ENCODE results near the gene TIMM44. TPM values are rescaled to one million over a fixed set of nuclear protein-coding genes. Genes with fewer than 3 reads are reported as not detected.

The TIMM44 gene
- total and polyA plus RNA-seq, 2 experiments from 2014 or later, result 52.0 to 92.4 TPM

DNA sequence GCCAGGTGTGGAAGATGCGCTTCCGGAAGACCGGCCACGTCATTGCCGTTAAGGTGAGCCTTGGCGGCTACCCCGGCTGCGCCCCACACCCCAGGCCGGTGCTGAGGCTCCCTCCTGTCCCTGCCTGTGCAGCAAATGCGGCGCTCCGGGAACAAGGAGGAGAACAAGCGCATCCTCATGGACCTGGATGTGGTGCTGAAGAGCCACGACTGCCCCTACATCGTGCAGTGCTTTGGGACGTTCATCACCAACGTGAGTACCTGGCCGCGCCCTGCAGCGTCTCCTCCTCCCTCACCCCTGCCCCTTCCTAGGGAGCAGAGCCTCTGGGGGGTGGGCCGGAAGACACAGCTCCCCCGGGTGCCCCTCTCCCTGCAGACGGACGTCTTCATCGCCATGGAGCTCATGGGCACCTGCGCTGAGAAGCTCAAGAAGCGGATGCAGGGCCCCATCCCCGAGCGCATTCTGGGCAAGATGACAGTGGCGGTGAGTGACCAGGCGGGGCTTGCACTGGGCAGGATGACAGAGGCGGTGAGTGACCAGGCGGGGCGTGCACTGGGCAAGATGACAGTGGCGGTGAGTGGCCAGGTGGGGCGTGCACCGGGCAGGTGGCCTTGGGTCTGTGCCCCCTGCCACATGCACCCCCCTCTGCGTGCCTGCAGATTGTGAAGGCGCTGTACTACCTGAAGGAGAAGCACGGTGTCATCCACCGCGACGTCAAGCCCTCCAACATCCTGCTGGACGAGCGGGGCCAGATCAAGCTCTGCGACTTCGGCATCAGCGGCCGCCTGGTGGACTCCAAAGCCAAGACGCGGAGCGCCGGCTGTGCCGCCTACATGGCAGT is 32.9 kb downstream of the TIMM44 start:
- TF ChIP-seq CTCF (IDR thresholded peaks at IDR 0.05; ENCODE audit: low read depth, low read length), result no peak
- no peak overlapping the region for H3K27ac ChIP-seq
- H3K4me3 ChIP-seq, result no peak overlapping the region
- H3K9me3 ChIP-seq (ENCODE audit: low read depth), result no peaks in the 10 kb centered on the region
- DNase-seq (ENCODE audit: low read depth in 1 of 2, low spot score in 1 of 2), result no peak
- peaks cover 21% of the 10 kb centered on the region for H3K36me3 ChIP-seq
- H3K27me3 ChIP-seq, result peaks cover 18% of the 10 kb centered on the region
- H3K4me1 ChIP-seq (ENCODE audit: low read depth), result no peaks in the 10 kb centered on the region

- no peak for TF ChIP-seq CTCF (IDR thresholded peaks at IDR 0.05; ENCODE audit: low read depth, low read length)
- Histone ChIP-seq H3K27me3 (peaks cover 8% of the 10 kb centered on the region), H3K9me3 (ENCODE audit: low read depth) (no peaks in the 10 kb centered on the region), H3K4me3 (no peak overlapping the region), H3K4me1 (ENCODE audit: low read depth) (peaks cover 8% of the 10 kb centered on the region), H3K36me3 (peaks cover 21% of the 10 kb centered on the region), H3K27ac (no peak overlapping the region)
- no peak for DNase-seq (ENCODE audit: low read depth in 1 of 2, low spot score in 1 of 2)
These were observed 33.9 kb downstream of the TIMM44 start for GRCh38 chr19:7909471-7910067.

DNA sequence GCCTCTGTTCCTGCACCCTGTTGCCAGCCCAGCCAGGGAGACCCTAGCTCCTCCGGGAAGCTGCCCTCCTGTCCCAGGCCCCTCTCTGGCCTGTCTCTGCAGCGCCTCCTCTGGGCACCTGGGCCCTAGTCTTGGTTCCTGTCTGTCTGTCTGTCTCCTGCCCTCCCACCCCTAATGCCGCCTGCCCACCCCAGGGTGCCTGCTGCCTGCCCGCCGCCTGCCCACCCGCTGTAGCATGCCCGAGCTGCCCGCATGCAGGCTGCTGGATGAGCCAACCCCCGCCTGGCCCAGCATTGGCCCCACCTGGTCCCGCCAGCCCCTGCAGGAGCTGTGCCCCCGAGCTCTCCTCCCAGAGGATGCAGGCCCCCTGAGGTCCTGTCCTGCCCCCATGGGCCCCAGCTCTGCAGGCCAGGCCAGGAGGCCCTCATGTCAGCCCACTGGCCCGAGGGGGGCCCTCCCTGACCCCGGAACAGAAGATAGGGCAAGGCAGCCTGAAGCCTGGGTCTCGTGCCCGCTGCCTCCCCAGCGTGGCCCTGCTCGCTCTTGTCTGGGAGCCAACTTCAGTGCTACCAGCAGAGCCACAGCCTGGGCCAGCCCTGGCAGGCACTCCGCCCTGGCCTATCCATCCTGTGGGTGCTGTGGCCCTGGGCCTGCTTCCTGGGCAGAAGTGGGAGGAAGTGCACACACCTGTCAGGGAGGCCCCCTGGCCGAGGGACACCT is 34.6 kb downstream of the TIMM44 start:
- peaks cover 10% of the 10 kb centered on the region for H3K4me1 ChIP-seq (ENCODE audit: low read depth)
- no peak overlapping the region for H3K27ac ChIP-seq
- H3K4me3 ChIP-seq, result no peak overlapping the region
- TF ChIP-seq CTCF (IDR thresholded peaks at IDR 0.05; ENCODE audit: low read depth, low read length), result no peak
- H3K27me3 ChIP-seq, result peaks cover 2% of the 10 kb centered on the region
- DNase-seq (ENCODE audit: low read depth in 1 of 2, low spot score in 1 of 2), result no peak
- H3K9me3 ChIP-seq (ENCODE audit: low read depth), result no peaks in the 10 kb centered on the region
- H3K36me3 ChIP-seq, result peaks cover 21% of the 10 kb centered on the region

DNA sequence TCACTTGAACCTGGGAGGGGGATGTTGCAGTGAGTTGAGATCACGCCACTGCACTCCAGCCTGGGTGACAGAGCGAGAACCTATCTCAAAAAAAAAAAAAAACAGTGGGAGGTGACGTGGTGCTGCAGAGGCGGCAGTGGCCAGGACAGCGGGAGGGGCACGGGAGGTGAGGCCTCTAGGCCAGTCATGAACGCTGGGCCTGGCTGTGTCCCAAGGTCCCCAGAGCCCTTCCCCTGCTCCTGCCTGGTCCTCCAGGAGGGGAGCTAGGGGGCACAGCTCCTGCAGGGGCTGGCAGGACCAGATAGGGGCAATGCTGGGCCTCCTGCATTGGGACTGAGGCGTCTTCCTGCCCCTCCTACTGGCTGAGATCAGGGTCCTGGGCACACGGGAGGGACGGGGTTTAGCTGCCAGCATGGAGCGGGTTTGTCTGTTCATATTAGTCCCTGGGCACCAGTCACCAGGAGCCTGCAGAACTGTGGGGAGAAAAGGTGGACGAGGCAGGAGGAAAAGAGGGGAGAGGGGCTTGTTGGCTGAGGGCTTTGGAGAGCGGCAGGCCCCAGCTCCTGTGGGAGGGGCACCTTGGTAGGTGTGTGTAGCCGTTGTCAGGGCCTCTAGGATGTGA is 35.3 kb downstream of the TIMM44 start:
- Histone ChIP-seq H3K27me3 (no peaks in the 10 kb centered on the region), H3K27ac (no peak overlapping the region), H3K4me1 (ENCODE audit: low read depth) (peaks cover 10% of the 10 kb centered on the region), H3K4me3 (no peak overlapping the region), H3K9me3 (ENCODE audit: low read depth) (no peaks in the 10 kb centered on the region), H3K36me3 (peaks cover 21% of the 10 kb centered on the region)
- TF ChIP-seq CTCF (IDR thresholded peaks at IDR 0.05; ENCODE audit: low read depth, low read length), result no peak
- no peak for DNase-seq (ENCODE audit: low read depth in 1 of 2, low spot score in 1 of 2)

DNA sequence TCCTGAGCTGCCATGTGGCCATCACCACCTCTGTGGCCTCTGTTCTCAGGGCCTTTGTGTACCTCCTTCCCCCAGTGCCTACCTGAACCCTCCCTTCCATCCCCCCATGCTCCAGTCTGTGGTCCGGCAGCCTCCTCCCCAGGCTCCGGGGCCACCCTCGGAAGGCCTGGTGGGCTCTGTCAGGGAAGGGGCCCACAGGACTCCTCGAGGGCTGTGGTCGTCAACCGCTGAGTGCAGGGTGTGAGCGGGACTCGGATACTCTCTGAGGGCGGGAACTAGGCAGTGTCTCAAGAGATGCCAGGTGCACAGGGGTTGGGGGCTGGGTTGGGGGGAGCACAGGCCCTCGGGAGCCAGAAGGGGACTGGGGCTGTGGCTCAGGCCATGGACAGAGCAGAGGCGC is 35.9 kb downstream of the TIMM44 start:
- Histone ChIP-seq H3K4me1 (ENCODE audit: low read depth) (peaks cover 14% of the 10 kb centered on the region), H3K27ac (no peak overlapping the region), H3K36me3 (peaks cover 20% of the 10 kb centered on the region), H3K9me3 (ENCODE audit: low read depth) (no peaks in the 10 kb centered on the region), H3K4me3 (no peak overlapping the region), H3K27me3 (no peaks in the 10 kb centered on the region)
- no peak for TF ChIP-seq CTCF (IDR thresholded peaks at IDR 0.05; ENCODE audit: low read depth, low read length)
- no peak for DNase-seq (ENCODE audit: low read depth in 1 of 2, low spot score in 1 of 2)

Measured in cardiac muscle cell (in vitro differentiated cells and primary cell).